GM19238 (cell line): ENCODE results near the gene UNC5C.

Experiments used
- DNase-seq: peaks from one replicate; pipeline ENCODE4 v3.0.0; 2011; ENCODE audit warnings: low spot score; ENCODE audit not compliant: insufficient read length

Gene UNC5C

GRCh38 chr4:95220205-95221175, 328.3 kb downstream of the UNC5C start:
- DNase-seq, result no peak

GRCh38 chr4:95219109-95219508, 329.7 kb downstream of the UNC5C start:
- no peak for DNase-seq

- no peak for DNase-seq
Measured at GRCh38 chr4:95217197-95217596, 331.6 kb downstream of the UNC5C start.

GRCh38 chr4:95216636-95217035, 332.1 kb downstream of the UNC5C start:
- no peak for DNase-seq

GRCh38 chr4:95215991-95216605, 332.7 kb downstream of the UNC5C start:
- DNase-seq, result no peak

GRCh38 chr4:95215043-95215442, 333.7 kb downstream of the UNC5C start:
- no peak for DNase-seq

GRCh38 chr4:95214408-95214807, 334.4 kb downstream of the UNC5C start:
- no peak for DNase-seq

- DNase-seq, result no peak
Measured at GRCh38 chr4:95213366-95213765, 335.4 kb downstream of the UNC5C start.

- DNase-seq, result no peak
Measured at GRCh38 chr4:95212692-95213091, 336.1 kb downstream of the UNC5C start.

- DNase-seq, result no peak
Measured at GRCh38 chr4:95209927-95210326, 338.8 kb downstream of the UNC5C start.

GRCh38 chr4:95204873-95205272, 343.9 kb downstream of the UNC5C start:
- no peak for DNase-seq

- no peak for DNase-seq
Measured at GRCh38 chr4:95204267-95204844, 344.4 kb downstream of the UNC5C start.

GRCh38 chr4:95198961-95199360, 349.8 kb downstream of the UNC5C start:
- no peak for DNase-seq

GRCh38 chr4:95197353-95197752, 351.4 kb downstream of the UNC5C start:
- no peak for DNase-seq

- no peak for DNase-seq
Measured at GRCh38 chr4:95193391-95194224, 355.2 kb downstream of the UNC5C start.

GRCh38 chr4:95191537-95191936, 357.2 kb downstream of the UNC5C start:
- no peak for DNase-seq

GRCh38 chr4:95190751-95191436, 357.9 kb downstream of the UNC5C start:
- DNase-seq, result no peak

- no peak for DNase-seq
Measured at GRCh38 chr4:95188701-95189370, 359.9 kb downstream of the UNC5C start.

GRCh38 chr4:95186666-95187065, 362.1 kb downstream of the UNC5C start:
- DNase-seq, result no peak
